OCI-M2 (cell line): ENCODE results near the gene OXSR1.
"Not testable (repeated sequence)": the region's sequence is repeated elsewhere in the genome, so short reads cannot be mapped to it uniquely, and the experiment has no call there.

Experiments used
- DNase-seq: peaks from one replicate; lab custom pipeline; 2025; ENCODE audit not compliant: unreplicated experiment; lab: John Stamatoyannopoulos, UW

Gene OXSR1

GRCh38 chr3:38165722-38166387, 518 bp downstream of the OXSR1 start:
- DNase-seq = no peak

GRCh38 chr3:38167591-38167990, 2.3 kb downstream of the OXSR1 start:
- DNase-seq = no peak

GRCh38 chr3:38168151-38169026, 3.1 kb downstream of the OXSR1 start:
- no peak for DNase-seq

GRCh38 chr3:38169027-38169317, 3.6 kb downstream of the OXSR1 start:
- no peak for DNase-seq

GRCh38 chr3:38170722-38171121, 5.4 kb downstream of the OXSR1 start:
- DNase-seq = no peak

- no peak for DNase-seq
Measured at GRCh38 chr3:38171622-38172021, 6.3 kb downstream of the OXSR1 start.

GRCh38 chr3:38173834-38174418, 8.6 kb downstream of the OXSR1 start:
- DNase-seq = no peak

- no peak for DNase-seq
Measured at GRCh38 chr3:38177181-38177580, 11.8 kb downstream of the OXSR1 start.

- no peak for DNase-seq
Measured at GRCh38 chr3:38186781-38187180, 21.4 kb downstream of the OXSR1 start.

- DNase-seq = no peak
Measured at GRCh38 chr3:38190481-38190881, 25.1 kb downstream of the OXSR1 start.

- DNase-seq = not testable (repeated sequence)
Measured at GRCh38 chr3:38202931-38203330, 37.6 kb downstream of the OXSR1 start.

GRCh38 chr3:38203690-38204089, 38.4 kb downstream of the OXSR1 start:
- no peak for DNase-seq

- DNase-seq = no peak
Measured at GRCh38 chr3:38204599-38205471, 39.5 kb downstream of the OXSR1 start.

GRCh38 chr3:38205472-38205805, 40.1 kb downstream of the OXSR1 start:
- no peak for DNase-seq

GRCh38 chr3:38207254-38208003, 42.1 kb downstream of the OXSR1 start:
- no peak for DNase-seq

- DNase-seq = no peak
Measured at GRCh38 chr3:38210141-38210757, 44.9 kb downstream of the OXSR1 start.

- DNase-seq = no peak
Measured at GRCh38 chr3:38212141-38212540, 46.8 kb downstream of the OXSR1 start.

- DNase-seq = no peak
Measured at GRCh38 chr3:38214560-38214959, 49.2 kb downstream of the OXSR1 start.

GRCh38 chr3:38219609-38220197, 54.4 kb downstream of the OXSR1 start:
- no peak for DNase-seq

- DNase-seq = no peak
Measured at GRCh38 chr3:38221005-38221404, 55.7 kb downstream of the OXSR1 start.
